Measurements from ENCODE around the gene ATP13A2. TPM values are rescaled to one million over a fixed set of nuclear protein-coding genes. Genes with fewer than 3 reads are reported as not detected.
A peak's percentile ranks its signal among the peaks of the same experiment; 100 is the strongest.

Gene ATP13A2
- total RNA-seq, 1 donor from 2014 or later = 11.6 TPM

DNA sequence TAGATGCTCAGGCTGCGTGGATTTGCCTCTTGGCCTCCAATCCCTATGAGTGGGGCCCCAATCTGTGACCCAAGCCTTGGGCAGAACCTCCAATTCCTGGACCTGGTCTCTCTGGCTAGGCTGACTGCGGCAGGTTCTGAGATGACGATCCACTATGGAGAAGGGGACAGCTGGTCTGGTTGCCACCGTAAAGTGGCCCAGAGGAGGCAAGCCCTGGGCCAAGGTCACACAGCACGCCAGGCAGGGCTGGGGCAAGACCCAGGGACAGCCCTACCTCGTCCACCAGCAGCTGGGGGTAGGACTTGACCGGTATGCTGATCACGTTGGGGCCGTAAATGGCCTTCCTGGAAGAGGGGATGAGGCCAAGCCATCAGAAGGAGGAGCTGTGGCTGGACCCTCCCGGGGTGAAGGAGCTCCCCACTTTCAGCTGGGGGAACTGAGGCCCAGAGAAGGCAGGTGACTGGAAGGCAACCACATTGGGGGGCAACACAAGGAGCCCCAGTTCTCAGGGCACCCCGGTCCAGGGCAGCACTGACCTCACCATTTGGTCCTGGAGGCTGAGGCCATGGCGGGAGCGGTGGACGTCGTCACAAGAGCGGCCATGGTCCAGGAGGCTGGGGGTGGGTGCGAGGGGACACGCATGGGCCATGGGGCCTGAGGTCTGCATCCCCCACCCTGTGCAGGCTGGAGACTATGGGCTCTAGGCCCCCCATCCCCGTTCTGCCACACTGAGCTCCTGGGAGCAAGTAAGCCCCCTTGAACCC, 9.8 kb downstream of the ATP13A2 start:
- DNase-seq = no peak

DNA sequence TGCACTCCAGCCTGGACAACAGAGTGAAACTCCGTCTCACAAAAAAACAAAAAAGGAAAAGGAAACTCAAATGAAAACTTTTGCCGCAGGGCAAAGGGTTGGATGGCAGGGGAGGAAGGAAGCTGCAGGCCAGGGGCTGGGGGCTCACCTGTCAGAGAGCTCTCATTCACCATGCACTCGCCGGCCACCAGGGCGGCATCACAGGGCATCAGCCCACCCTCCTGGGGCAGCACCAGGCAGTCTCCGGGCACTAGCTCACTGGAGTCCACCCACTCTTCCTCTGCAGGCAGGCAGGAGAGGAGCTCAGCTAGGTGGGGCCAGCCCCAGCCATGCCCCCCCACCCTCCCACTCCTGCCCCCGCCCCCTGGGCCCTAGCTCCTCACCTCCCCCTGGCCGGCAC, 11.9 kb downstream of the ATP13A2 start:
- DNase-seq = no peak

DNA sequence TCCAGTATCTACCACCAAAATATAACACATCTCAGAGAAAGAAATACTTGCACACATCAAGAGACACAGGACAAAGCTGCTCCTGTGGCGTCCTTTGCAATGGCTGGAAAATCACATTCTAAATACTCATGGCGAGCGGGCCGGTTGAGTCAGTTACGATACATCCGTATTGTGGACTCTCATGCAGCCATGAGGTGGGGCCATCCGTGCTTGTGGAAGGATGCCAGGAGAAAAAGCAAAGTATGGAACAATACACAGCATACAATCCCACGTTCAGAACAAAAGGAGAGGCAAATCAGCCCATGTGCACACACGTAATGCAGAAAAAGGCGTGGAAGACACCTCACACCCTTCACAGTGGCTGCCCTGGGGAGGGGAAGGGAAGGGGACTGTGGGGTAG, 13.1 kb downstream of the ATP13A2 start:
- no peak for DNase-seq

DNA sequence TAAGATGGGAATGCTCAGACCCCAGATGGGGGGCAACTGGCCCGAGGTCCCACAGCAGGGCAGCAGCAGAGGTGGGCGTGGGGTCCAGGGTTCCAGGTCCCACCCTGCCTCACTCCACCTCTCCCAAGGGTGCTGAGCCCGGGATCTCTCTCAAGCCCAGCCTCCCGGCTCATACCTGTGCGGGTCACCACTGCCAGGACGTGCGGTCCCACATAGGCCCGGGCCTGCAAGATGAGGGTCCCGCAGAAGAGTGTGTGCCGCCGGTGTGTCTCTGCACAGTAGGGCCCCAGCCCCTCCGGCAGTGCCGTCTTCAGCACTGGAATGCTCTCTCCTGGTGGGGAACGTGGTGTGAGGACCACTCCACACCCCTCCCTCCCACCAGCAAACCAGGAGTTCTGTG, 14.9 kb downstream of the ATP13A2 start:
- DNase-seq = no peak

DNA sequence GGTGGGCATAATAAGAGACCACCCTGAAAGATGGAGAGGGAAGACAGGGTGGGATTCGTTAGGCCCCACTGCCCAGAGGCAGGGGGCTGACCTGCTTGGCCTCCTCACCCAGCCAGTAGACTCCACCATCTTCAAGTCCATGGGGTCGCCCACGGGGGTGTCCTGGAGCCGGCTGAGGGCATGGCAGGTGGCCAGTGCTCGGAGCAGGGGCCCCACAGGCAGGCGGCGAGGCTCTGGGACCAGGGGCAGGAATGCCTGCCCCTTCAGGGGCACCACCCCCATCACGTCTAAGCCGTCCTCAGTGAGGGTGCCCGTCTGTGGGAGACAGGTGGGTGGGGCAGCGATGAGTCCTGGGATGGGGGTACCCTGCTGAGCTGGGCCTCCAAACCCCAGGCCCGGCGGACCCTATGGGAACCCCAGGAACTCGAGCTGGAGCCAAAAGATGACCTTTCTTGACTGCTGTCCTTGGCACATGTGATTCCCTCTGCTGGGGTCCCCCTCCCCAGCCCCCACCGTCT, 18.1 kb downstream of the ATP13A2 start:
- DNase-seq = no peak

DNA sequence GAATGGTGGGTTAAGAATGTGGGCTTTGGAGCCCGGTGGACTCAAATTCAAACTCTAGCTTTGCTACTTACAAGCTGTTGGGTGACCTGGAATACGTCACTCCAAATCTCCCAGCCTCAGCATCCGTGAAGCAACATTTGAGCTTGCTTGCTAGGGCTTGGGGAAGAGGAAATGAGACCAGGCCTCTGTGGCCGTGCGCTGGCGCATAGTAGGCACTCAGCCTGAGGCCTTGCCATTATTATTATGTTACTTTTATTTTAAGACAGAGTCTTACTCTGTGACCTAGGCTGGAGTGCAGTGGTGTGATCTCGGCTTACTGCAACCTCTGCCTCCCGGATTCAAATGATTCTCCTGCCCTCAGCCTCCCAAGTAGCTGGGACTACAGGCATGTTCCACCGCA, 19.1 kb downstream of the ATP13A2 start:
- no peak for DNase-seq

DNA sequence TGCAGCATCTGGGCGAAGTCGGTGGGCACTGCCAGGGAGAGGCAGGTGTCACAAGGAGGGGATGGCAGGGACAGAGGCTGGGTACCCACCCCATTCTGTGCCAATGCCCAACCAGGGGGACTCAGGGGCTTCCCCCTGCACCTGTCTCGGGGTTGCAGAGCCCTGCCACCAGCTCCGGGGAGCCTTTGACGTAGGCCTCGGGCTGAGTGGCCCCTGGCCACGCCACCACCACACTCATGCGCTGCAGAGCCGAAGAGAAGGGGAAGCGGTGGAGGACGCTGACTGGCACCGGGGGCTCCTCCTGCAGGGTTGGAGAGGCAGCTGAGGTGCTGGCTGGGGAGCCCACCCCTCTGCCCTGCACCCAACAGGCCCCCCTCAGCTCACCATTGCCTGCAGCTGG, 19.6 kb downstream of the ATP13A2 start:
- DNase-seq = no peak

DNA sequence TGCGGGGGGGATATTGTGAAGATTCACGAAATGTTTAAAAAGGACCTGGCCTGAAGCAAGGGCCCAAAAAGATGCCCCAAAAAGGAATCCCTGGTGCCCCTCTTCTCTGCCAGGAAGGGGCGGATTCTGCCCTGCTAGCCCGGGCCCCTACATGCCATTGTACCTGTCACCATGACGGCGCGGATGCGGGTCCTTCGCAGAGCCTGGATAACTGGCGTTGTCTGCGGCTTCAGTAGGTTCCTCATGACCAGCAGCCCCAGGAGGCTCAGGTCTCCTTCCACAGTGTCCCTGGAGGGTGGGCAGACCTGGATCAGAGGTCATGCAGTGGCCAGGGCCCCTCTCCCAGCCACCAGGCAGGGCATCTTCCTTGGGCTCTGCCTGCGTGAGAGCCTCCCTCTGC, 20.2 kb downstream of the ATP13A2 start:
- DNase-seq = no peak

DNA sequence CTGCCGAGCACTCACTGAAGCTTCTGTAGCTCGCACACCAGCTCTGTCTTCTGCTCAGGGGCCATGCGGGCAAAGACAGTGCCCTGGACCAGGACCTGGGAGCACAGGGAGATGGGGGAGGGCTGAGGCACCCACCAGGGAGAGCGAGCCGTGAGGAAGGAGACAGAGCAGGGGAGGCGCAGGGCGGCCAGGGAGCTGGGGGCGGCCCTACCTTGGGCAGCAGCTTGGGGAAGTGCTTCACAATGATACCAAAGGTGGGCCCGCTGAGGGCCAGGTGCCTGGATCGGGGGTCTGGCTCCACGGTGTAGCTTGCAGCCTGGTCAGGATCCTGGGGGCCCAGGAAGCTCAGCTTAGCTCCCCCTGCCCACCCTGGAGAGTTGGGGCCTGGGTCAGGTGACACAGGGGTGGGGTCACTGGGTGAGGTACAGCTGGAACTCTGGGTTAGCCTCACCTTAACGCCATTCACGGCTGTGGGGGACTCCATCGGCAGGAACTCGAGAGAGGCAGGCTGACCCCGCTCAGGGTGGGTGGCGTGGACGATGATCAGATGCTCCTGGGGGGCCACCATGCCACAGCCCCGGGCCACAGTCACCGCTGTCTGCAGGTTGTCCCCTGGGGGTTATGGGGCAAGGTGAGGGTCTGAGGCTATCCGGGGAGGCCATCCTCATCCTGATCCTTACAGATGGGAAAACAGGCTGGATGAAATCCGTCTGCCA, 21.9 kb downstream of the ATP13A2 start:
- DNase-seq = no peak

DNA sequence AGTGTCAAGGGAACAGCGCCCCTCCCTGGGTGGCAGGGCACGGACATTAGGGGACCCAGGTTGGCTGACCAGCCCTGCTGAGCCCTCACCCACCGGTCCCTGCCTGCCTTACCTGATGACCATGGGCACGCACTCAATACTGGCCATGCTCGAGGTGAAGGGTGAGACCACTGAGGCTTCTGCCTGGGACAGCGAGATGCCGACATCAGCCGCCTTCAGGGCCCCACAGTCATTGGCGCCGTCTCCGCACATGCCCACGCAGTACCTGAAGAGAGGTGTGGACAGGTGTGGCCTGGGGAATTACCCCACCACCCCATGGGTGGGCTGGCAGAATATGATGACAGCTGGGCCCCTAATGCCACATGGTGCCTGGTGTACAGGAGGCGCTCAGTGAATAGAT, 23.5 kb downstream of the ATP13A2 start:
- DNase-seq = no peak

DNA sequence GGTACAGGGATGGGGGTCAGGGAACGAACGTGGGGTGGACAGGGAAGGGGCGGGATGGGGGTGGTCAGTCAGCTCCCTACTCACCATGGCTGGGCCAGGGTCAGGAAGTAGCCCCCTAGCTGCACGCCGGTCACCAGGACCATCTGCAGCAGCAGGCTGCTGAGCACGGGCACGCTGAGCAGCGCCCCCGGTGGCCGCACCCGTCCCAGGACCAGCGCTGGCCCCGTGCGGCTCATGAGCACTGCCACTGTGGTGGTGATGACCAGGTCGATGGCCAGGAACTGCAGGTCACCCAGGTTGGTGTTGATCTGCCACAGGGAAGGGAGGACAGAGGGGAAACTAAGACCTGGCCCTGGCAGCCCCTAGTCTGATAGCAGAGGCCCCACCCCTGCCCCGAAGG, 24.8 kb downstream of the ATP13A2 start:
- no peak for DNase-seq

DNA sequence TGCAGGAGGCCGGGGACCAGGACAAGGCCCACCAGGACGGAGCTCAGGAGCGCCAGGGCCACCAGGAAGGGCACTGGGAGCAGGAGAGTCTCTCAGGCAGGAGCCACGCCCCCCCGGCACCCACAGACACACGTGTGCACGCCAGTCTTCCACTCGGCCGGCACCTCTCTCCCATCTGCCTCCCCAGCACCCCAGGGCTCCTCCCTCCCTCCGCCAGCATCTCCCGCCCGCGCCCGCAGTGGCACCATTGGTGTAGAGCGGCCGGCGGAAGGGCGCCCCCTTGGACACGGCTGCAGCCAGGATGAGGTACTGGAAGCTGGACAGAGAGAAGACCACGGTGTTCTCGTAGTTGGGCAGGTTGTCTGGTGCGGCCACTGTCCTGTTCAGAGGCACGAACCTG, 25.2 kb downstream of the ATP13A2 start:
- no peak for DNase-seq

DNA sequence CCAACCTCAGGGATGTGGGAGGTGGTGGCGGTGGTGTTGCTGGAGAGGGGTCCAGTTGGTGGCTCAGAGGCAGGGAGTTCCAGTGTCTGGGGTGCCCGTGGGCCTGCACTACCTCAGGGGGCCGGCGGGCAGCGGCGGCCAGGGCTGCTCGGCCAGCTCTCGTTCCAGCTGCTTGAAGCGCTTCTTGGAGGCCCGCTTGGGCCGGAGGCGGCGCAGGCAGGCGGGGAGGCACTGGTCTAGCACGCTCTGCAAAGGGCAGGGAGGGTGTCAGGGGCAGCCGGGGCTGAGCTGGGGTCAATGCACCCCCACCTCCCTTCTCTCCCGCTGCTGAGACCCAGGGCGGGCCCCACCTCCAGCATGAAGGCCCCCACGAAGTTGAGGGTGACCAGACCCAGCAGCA, 25.6 kb downstream of the ATP13A2 start:
- no peak for DNase-seq

DNA sequence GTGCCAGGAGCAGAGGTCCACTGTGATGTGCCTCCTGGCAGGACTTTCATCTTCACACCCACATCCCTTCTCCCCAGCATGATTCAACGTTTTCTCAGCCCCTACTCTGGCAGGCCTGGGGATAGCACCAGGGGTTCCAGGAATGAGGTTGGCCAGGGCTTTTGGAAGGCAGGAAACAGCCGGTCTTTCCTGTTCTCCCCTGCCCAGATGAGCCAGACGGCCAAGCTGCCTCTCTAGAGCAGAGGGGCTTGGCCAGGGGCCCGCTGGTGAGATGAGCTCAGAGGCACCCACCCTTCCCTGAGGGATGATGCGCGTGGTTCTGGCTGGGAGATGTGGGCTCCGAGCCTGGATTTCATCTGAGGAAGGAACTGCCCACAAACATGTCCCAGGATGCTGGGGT, 27.0 kb downstream of the ATP13A2 start:
- peak; percentile 58 for DNase-seq

DNA sequence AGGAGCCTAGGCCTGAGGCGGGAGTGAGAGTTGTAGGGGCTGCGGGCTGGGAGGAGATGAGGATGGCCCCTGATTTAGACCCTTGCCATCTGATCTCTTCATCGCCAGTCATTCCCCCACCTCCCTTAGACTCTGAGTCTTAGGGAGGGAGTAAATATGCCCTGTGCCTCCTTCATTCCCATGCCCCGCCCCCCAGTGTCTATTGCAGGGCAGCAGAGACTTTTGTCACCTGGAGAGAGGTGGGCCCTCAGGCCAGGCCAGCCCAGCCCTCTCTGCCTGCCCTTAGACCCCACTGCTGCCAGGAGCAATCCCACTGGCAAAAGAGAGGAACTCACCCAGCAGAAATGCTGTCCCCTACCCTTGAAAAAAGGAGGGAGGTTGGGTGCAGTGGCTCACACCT, 28.1 kb downstream of the ATP13A2 start:
- no peak for DNase-seq

DNA sequence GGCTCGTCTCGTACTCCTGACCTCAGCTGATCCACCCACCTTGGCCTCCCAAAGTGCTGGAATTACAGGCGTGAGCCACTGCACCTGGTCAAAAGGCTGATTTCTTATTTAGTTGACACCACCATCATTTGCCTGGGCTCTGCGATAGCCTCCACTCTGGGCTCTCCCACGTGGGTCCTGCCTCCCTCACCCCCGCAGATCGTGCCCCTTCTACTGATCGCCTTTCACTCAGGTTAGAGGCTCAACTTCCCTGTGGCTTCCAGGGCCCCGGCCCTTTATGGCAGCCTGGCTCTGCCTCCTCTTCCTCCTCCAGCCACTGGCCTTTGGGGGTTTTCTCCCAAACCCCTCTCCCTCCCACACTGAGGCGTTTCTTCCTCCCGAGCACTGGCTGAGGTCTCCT, 28.8 kb downstream of the ATP13A2 start:
- no peak for DNase-seq

DNA sequence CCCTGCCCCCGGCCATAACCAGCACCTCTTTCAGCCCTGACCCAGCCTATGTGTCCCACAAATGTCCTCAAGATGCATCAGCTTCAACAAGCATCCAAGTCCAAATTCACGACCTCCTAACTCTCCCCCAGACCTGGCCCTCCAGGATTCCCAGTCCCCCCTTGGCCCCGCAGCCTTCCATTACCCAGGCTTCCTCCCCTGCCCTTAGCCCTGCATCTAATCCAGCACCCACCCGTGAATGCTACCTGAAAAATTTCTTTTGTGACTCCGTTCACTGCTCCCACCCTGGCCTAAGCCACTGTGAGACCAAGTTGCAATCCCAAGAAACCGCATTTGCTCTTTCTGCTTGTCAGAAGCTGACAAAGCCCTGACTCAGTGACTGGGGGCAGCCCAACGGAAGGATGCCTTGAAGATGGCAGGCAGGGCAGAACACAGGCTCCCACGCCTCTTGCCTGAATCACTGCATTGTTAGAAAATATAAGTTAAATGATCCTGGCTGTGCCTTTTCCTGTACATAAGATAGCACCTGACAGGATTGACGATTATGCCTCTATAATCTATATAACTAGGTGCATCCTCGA, 30.4 kb downstream of the ATP13A2 start:
- DNase-seq = no peak

DNA sequence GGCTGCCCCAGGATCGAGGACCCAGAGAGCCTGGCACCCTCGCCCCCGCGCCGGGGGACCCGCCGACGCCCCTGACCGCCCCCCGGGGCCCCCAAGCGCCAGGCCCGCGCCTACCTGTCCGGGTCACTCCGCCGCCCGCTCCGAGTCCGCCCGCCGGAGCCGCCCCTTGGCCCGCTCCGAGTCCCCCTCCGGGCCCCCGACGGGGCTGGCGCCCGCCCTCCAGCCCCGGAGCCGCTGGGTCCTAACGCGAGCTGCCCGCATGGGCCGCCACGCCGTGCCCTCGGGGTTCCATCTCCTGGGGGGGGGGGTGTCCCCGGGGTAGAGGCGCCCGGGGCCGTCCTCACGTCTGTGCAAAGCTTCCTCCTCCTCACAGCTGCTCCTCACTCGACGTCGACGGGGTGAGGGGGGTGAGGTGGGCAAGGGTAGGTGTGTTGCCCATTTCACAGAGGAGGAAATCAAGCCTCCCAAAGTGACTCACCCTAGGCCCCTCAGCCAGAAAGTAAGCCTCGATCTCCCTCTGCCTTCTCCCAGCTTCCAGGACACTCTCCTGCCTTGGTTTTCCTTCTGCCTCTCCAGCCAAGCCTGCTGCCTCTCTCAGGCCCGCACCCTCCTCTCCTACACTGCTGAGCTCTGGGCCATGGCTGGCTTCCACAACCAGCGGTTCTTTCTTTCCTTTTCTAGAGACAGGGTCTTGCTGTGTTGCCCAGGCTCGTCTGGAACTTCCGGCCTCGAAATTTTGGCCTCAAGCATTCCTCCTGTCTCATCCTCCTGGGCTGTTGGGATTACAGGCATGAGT, 31.1 kb downstream of the ATP13A2 start, which contains the start of gene MFAP2:
Gene MFAP2 (minus strand): TSS at position 148 of the 796 bp plus-strand sequence. CDS start 2,347 bp downstream, outside the sequence.
- peak; percentile 8 for DNase-seq

DNA sequence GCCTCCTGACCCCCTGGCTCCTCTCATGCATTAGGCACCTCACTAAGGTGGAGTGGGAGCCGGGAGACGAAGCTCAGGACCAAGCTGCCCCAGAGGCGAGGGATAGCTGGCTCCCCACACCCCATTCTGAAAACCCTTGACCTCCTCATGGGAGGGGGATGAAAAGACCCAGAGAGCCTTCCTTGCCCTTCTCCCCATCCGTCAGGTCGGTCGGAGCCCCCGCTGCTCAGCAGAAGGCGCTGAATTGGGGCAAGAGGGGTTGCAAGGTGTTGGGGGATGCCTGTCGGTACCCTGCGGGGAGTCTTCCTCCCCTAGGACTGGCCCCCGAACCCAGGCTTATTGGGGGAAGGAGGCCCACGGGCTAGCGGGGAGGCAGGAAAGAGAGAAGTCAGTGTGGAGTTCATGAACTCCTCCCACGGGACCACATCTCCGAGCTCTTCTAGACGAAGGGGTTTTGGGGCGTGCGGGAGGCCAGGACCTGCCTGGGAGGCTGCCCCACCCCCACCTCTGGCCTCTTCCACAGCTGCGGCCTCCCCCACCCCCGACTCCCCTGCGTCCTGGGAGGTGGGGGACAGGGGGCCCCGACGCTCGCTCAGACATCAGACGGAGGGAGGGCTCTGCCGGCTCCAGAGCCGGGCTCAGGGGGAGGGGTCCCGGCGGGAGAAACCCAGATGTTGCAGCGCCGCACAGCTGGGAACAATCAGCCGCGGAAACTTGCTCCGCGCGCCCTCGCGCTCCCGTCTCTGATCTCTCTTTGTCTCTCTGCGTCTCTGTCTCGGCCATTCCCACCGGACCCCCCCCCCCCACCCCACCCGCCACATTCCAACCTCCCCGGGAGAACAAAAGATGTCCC, 32.0 kb downstream of the ATP13A2 start:
- DNase-seq = peak; percentile 56

DNA sequence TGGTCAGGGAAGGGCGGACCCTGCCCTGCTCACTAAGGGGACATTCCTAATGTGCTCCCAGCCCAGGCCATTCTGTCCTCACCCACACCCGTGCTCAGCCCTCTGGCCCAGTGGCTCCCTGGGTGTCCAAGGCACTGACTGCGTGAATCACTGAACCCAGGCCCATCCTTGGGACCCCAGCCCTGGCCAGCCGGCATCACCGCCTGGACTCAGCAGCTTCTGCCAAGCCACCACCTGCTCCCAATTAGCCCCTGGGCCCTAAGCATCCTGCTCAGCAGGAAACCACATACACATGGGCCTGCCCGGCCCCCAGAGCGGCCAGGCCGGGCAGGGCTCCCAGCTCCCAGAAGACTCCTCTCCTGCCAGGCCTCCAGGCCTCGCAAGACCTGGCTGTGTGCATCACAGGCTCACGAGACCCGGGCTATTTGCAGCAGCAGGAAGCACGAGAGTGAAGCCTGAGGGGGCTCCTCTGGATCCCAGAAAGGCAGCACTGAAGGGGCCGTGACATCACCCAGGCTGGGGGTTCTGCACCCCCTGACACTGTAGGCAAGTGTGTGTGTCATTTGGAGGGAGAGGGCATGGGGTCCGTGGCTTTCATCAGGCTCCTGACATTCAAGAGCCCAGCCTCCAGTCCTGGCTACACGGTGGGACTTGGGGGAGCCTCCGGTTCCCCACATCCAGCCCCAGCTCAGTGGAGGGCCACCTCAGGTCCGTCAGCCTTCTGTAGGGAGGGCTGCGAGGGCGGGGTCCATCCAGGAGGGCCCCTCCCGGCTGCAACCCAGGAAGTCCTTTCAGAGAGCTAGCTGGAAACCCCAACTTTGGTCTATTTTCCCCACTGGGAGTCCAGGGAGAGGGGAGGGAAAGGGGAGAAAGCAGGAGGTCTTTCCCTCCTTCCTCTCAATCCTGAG, 32.9 kb downstream of the ATP13A2 start:
- DNase-seq = no peak
